NCI-H146 (cell line): Measurements from ENCODE around the gene KCNMB4.
"Not testable (repeated sequence)": the region's sequence is repeated elsewhere in the genome, so short reads cannot be mapped to it uniquely, and the experiment has no call there.

ENCODE experiments used
- DNase-seq: peaks from one replicate; lab custom pipeline; 2025; lab: John Stamatoyannopoulos, UW

KCNMB4 gene

DNA sequence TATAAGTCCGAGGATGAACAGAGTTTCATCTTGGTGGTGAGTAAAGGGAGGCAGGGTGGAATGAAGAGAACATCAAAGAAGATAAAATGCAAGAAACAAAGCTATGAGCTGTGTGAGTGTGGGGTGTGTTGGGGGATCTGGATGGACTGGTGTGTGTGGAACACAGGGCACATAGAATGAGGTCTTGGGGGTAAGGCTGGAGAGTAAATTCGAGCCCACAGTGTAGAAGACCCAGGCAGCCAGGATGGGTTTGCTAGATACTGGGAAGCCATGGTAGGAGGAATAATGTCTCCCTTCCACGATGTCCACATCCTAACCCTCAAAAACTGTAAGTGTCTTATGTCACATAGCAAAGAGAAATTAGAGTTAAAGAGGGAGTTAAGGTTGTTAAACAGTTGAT is 6.8 kb downstream of the KCNMB4 start:
- DNase-seq: no peak

DNA sequence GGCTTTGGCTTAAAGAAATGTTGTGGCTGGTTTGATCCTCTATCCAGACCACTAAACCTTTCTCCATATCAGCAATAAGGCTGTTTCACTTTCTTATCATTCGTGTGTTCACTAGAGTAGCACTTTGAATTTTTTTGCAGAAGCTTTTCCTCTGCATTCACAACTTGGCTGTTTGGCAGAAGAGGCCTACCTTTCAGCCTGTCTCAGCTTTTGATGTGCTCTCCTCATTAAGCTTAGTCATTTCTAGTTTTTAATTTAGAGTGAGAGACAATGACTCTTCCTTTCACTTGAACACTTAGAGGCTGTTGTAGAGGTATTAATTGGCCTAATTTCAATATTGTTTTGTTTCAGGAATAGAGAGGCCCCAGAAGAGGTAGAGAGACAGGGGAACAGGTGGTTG is 13.8 kb downstream of the KCNMB4 start:
- no peak for DNase-seq

DNA sequence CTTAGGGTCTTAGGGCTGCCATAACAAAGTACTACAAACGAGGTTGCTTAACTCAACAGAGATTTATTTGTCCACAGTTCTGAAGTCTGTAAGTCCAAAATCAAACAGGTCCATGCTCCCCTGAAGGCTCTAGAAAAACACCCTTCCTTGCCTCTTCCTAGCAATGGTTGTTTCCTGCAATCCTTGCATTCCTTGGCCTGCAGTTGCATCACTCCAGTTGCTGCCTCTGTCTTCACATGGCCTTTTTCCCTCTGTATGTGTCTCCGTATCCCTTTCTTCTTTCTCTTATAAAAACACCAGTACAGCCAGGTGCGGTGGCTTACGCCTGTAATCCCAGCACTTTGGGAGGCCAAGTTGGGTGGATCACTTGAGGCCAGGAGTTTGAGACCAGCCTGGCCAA is 17.4 kb downstream of the KCNMB4 start:
- DNase-seq: no peak

DNA sequence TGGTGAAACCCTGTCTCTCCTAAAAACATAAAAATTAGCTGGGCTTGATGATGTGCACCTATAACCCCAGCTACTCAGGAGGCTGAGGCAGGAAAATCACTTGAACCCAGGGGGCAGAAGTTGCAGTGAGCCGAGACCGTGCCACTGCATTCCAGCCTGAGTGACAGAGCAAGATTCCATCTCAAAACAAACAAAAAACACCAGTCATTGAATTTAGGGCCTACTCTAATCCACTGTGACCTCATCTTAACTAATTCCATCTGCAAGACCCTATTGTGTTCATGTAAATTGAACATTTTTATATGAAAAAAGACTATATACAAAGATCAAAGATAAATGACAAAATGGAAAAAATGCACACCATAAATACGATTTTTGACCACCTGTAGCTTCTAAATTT is 17.8 kb downstream of the KCNMB4 start:
- DNase-seq: no peak

DNA sequence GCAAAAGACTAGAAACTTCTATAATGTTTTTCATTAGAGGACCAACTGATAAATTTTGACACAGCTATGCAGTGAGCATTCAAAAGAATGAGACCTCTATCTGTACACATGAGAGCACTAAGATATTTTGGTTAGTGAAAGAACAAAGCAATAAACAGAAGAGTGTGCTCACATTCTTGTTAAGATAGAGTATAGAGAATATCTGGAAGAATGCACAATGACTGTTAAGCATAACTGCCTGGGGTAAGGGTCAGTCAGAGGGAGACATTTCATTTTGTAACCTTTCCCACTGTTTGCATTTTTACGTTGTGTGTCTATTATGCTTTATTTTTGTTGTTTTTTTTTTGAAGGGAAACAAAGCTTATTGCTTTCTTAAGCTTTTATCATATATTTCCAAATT is 20.7 kb downstream of the KCNMB4 start:
- no peak for DNase-seq

DNA sequence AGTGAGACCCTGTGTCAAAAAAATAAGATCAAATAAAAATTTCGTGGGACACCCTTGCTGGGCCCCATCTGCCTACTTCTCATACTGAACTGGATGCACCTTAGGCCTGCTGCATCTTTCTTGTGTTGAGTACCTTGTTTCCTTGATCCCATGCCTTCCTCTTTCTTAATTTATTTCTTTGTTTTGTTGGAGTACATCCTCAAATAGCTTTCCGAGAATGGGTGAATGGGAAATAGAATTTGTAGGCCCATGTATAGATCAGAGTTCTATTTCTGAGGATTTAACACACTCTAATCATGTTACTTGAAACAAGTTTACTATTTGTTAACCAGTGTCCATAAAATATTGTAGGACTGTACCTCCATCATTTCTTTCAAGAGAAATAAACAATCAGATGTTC is 23.6 kb downstream of the KCNMB4 start:
- DNase-seq: no peak

DNA sequence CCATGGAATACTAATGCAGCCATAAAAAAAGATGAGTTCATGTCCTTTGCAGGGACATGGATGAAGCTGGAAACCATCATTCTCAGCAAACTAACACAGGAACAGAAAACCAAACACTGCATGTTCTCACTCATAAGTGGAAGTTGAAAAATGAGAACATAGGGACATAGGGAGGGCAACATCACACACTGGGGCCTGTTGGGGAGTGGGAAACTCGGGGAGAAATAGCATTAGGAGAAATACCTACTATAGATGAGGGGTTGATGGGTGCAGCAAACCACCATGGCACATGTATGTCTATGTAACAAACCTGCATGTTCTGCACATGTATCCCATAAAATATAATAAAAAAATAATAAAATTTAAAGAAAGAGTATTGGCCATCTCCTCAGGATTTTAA is 26.5 kb downstream of the KCNMB4 start:
- not testable (repeated sequence) for DNase-seq

DNA sequence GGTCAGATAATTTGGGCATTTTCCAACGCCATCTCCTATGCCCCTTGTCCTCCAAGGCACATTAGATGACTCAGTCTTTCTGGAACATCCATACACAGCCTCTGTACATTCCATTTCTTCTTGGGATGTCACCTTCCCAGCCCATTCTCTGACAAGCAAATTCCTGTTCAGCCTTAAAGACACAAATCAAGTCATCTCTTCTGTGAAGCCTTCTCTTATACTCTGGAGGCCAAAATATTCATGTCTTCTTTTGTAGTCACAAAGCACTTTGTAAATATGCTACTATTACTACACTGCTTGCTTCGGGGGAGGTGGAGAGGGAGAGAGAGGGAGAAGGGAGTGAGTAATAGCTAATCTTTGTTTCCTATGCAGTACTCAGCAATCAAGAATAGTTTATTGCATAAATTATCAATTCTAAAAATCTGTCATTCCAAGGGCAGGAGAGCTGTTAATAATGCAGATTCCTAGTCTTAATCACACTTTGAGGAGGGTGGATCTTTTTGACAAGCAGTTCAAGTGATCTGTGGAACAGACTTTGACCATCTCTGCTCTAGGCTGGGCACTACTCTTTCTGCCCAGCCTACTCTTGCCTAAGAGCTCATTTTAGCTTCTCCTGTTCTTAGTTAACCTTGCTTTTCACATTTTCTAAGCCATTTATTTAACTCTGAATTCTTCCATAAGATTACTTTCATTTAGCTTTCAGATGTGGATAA is 27.9 kb downstream of the KCNMB4 start:
- no peak for DNase-seq

DNA sequence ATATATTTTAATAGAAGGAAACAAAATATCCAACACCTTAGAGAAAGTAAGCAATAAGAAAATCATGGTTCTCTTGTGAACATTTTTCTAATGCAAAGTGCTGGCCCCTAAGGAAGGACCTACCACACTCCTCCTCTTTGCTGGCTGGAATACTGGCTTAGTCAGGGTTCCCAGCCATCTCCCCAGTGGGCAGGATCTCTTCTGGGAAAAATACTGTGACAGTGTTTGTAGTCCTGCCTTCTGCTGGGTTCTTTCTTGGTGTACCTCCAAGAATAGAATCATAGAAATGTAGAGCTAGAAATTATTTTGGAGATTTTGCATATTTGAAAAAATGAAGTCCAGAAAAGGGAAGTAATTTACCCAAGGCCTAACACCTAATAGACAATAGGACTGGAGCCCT is 31.9 kb downstream of the KCNMB4 start:
- DNase-seq: no peak

DNA sequence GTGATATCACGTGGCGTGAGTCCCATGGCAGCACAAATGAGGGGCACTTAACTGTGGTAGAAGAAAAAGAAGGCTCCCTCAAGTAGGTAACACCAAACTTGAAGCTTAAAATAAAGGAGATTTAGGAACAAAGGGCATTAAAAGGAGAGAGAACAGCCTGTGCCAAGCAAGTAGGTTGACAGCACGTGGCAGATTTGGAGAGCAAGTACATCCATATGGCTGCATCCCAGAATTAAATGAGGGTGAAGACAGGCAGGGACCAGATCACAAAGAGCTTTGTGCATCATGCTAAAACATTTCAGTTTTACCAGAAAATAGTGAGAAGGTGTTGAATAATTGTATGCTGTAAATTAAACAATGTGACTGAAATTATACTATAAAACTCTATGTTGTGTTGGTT is 32.8 kb downstream of the KCNMB4 start:
- no peak for DNase-seq

DNA sequence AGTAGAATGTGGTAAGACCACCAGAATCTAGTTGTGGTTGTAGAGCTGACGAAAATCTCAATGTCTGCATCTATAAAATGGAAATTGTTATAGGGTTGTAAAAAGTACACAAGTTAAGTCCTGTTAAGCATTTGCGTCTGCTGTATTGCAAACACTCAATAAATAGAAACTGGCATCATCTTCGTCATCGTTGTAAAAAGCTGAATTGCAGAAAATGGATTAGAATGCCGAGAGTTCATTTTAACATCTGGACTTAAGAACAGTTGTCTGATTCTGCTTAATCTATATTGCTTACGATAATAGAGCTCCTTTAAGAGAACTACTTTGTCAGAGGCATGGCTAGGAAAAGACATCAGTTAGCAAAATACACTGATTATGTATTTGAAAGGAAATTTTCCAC is 33.2 kb downstream of the KCNMB4 start:
- DNase-seq: no peak

DNA sequence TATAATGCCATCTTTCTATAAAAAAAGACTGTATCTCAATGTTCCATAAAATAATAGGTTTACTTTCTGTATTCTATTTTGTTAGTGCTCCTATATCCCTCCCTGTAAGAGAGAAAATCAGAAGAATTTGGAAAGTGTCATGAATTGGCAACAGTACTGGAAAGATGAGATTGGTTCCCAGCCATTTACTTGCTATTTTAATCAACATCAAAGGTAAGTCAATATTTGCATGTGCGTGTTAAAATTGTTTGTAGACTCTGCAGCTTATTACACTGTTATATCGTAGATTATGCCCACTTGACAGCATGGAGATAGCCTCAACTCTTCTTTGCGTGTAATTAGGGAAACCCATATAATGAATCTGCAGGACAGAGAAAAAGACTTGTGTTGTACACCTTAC is 34.0 kb downstream of the KCNMB4 start:
- no peak for DNase-seq

DNA sequence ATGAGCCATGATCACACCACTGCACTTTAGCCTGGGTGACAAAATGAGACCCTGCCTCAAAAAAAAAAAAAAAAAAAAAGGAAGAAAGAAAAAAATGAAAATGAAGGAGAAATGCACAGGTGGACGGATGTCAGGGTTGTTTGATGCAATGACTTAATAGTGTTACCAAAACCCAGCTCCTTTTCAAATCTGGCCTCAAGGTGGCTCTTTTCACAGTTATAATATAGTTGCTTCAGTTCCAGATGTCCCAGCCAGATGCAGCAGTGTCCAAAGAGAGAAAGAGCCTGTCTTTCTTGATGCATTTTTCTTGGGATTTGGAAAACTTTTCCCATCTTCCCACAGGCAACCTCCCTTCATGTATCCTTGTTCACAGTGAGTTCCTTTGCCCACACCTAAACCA is 36.5 kb downstream of the KCNMB4 start:
- no peak for DNase-seq

DNA sequence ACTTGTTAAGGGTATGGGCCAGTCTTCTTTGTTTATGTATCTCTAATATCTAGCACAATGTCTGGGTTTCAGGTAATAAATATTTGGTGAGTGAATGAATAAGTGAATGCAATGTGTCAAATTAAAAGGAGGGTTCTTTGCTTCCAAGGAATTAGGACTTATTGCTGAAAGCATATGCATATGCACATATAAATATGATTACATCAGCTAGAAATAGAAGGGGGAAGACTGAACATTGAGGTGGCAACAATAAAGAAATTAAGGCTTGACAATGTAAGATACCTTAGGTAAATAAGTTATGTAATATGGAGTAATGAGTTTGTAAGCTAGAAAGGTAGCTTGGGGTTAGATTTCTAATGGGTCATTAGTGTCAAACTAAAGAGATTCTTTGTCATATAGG is 37.7 kb downstream of the KCNMB4 start:
- no peak for DNase-seq

DNA sequence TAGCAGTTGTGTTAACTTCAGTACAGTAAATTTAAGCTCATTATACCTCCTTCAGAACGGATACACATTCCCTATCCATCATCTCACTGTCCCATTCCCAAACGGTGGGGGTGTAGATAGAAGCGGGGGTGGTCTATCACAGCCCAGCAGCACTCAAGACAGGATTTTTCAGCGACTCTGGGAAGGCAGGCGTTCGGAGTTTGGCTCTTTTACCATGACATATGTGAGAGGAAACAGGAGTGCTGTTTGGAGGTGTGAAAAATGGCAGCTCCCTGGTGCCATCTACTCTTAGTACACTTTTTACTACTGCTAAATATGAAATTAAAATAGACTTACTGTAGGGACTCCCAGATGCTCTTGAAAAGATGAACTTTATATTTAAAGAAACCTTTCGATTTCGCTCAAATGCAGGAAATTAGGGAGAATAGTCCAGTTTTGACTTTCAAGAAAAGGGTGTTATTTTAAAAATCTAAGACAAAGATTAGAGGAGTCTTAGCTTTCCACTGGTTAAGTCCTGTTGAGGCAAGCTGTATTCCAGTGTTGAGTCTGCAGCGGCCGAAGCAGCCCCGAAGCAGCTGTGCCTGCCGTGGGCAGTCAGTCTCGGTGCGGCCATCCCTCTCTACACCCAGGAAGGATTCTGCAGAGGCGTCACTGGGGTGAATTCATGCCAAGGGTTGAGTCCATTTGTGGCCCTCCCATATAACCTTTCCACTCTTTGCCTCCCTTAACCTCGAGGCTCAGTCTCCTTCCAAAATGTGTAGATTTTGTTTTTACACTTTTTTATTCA is 42.1 kb downstream of the KCNMB4 start:
- DNase-seq: no peak

DNA sequence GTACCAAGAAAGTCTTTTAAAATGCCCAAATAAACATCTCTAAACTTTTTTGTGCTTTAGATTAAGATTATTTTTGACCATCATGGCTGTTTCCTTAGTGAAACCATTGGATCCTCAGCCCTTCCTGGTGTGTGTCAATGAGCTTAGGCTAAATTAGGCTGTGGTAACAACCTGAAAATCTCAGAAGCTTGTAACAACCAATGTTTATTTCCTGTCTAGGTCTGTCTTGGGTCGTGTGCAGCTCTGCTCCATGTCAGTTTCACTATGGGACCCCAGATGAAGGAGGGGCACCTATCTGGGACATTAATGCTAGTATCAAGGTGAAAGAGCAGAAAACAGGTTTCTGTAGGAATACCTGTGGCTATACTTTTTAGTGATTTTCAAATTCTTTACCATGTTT is 49.9 kb downstream of the KCNMB4 start:
- no peak for DNase-seq

DNA sequence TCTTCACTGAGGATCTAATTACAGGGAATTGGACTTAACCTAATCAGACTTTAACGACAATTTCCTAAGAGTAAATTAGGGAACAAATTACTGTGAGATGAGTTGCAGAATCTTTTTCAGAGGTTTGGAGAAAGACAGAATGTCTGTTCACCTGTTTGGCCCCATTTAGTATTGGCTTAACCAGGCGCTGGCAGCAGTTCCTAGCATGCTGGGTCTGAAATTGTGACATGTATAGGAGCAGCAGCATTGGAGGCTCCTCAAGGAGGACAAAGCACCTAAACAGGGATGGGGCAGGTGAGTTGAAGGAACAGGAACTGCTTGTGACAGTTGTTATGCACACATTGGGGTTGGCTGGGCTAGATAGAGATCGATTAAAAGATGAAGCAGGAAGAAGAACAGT is 51.0 kb downstream of the KCNMB4 start:
- DNase-seq: no peak

DNA sequence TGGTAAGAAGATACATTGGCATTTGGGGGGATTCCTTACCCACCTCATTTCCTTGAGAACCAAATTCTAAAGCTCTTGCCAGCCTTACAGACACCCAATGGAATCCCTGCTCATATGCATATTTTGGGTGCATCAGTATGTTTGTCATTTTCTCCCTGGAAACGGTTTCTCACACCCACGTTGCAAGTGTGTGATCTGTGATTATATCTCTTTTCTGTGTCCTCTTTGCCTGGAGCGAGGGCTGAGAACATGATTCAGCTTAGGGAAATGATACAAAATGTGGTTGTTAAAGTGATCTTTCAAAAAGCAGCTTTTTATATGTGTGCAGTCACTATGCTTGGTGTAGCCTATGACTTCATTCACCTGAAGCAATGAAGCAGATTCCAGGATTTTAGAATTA is 52.0 kb downstream of the KCNMB4 start:
- no peak for DNase-seq

DNA sequence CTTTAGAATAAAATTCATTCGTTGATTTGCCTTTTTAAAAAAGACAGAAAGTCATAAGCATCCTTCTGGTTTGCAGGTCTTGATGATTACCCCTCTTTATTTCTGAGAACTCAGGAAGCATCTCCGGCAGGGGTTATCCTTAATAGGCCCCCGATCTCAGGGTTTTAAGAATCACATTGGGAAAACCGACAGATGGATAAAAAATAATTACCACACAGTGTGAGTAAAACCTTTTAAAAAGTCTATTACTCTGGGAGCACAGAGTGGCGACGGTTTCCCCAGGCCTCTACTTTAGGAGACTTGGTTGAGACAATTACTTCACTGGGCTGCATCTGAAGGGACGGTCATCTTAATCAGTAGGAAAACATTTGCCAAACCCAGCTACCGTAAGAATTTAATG is 56.5 kb downstream of the KCNMB4 start:
- DNase-seq: no peak

DNA sequence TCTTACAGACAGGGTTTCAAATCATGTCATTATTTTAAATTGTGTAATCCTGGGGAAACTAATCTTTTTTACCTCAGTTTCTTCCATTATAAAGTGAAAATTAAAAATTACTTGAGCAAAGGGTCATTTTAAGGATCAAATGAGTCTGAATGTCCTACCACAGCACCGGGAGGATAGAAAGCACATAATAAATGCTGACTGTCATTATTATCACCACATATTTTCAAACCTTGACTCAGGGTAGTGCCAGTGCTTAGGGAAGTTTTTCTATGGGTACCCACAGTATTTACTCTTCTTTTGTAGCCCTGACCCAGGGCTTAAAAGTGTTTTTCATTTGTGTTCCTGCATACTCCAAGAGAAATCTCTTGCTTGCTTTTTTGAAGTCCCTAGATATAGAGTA is 60.5 kb downstream of the KCNMB4 start:
- no peak for DNase-seq

DNA sequence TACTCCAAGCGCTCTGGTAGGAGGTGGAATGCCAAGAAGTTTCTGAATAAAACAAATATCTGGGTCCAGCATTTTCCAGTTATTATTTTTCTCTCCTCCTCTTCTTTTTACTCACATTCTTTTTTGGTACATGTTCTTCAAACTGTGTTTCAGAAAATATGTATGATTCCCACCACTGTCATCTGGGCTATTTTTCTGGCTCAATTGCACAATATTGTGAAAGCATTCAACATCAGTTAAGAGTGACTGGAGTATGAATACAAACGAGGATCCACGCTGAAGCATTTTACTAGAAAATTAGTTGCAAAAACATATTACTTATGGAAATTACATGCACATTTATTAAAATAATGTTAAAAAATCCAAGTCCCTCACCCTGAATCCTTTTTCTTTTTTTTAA is 61.5 kb downstream of the KCNMB4 start:
- DNase-seq: no peak

DNA sequence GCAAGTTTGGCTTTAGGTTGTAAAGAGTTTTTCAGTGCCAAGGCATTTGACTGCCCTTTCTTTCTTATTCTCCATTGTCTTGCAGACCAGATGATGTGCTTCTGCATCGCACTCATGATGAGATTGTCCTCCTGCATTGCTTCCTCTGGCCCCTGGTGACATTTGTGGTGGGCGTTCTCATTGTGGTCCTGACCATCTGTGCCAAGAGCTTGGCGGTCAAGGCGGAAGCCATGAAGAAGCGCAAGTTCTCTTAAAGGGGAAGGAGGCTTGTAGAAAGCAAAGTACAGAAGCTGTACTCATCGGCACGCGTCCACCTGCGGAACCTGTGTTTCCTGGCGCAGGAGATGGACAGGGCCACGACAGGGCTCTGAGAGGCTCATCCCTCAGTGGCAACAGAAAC is 64.3 kb downstream of the KCNMB4 start:
- DNase-seq: no peak

DNA sequence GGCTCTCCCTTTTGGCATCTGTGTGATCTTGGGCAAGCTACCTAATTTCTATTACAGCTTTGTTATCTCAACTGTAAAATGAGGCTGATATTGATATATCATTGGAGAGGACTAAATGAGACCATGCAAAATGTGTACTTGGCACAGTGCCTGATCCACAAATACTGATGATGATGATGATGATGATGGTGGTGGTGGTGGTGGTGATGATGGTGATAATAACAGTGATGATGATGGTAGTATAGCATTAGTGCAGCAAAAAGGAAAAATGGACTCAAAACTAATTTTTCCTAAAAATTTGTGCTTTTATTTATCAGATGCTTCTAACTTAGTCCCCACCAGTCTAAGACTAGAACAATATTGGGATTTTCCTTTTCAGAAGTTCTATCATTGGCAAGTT is 70.7 kb downstream of the KCNMB4 start:
- no peak for DNase-seq
